GM12878 (cell line): ENCODE results near the gene VPS26A. TPM values are rescaled to one million over a fixed set of nuclear protein-coding genes. Genes with fewer than 3 reads are reported as not detected.

Experiments used
- CEBPB ChIP-seq, 2 experiments: fragments of 150-350 bp in 1 of 2; IDR thresholded peaks; 2 replicates each; pipeline ENCODE4 v1.6.1; 2012 to 2014; ENCODE audit warnings: low read depth in 2 of 2, low read length in 2 of 2, borderline replicate concordance in 1 of 2, inconsistent platforms in 1 of 2
- DPF2 ChIP-seq: fragments of 450-650 bp; IDR thresholded peaks from 2 replicates; pipeline ENCODE4 v1.6.1; 2017; ENCODE audit warnings: mild to moderate bottlenecking
- E2F8 ChIP-seq: fragments of 450-650 bp; IDR thresholded peaks from 2 replicates; pipeline ENCODE4 v1.6.1; 2018; ENCODE audit warnings: mild to moderate bottlenecking, low read depth, moderate library complexity; ENCODE audit not compliant: partially characterized antibody
- FOXK2 ChIP-seq: fragments of 450-650 bp; IDR thresholded peaks from 2 replicates; pipeline ENCODE4 v1.6.1; 2017; ENCODE audit warnings: mild to moderate bottlenecking, moderate library complexity
- HDGF ChIP-seq: fragments of 450-650 bp; IDR thresholded peaks from 2 replicates; pipeline ENCODE4 v1.6.1; 2016; ENCODE audit warnings: antibody characterized with exemption
- IKZF2 ChIP-seq, 2 experiments: fragments of 450-650 bp; IDR thresholded peaks; 2 replicates each; pipeline ENCODE4 v1.6.1; 2017; ENCODE audit warnings: mild to moderate bottlenecking in 2 of 2, moderate library complexity in 2 of 2
- NFYB ChIP-seq: IDR thresholded peaks from 2 replicates; pipeline ENCODE4 v1.6.1; 2011; ENCODE audit warnings: low read depth, mild to moderate bottlenecking, low read length, improper control_type of control experiment, moderate library complexity; ENCODE audit not compliant: insufficient read depth
- PAX5 ChIP-seq: IDR thresholded peaks from 2 replicates; pipeline ENCODE4 v1.6.1; 2011; ENCODE audit warnings: low read depth, low read length, borderline replicate concordance
- SIN3A ChIP-seq: IDR thresholded peaks from 2 replicates; pipeline ENCODE4 v1.6.1; 2012; ENCODE audit warnings: low read depth, low read length, improper control_type of control experiment
- STAT3 ChIP-seq: IDR thresholded peaks from 2 replicates; pipeline ENCODE4 v1.6.1; 2011; ENCODE audit warnings: low read depth, low read length, improper control_type of control experiment
- SUPT20H ChIP-seq: IDR thresholded peaks from 2 replicates; pipeline ENCODE4 v1.6.1; 2011; ENCODE audit warnings: low read depth, mild to moderate bottlenecking, low read length, moderate library complexity, borderline replicate concordance; ENCODE audit not compliant: control insufficient read depth
- TCF7 ChIP-seq: IDR thresholded peaks from 2 replicates; pipeline ENCODE4 v1.6.1; 2014; ENCODE audit warnings: antibody characterized with exemption, borderline replicate concordance
- ZBTB33 ChIP-seq: fragments of 450-650 bp; IDR thresholded peaks from 2 replicates; pipeline ENCODE4 v1.6.1; 2017; ENCODE audit warnings: mild to moderate bottlenecking
- ZZZ3 ChIP-seq: IDR thresholded peaks from 2 replicates; pipeline ENCODE4 v1.6.1; 2011; ENCODE audit warnings: low read depth; ENCODE audit not compliant: control insufficient read depth, insufficient read length
- polyA plus RNA-seq, 11 experiments: library from polyadenylated mRNA; depleted of rRNA in 4 of 11; unstranded in 6 of 11; stranded (reverse) in 5 of 11; fragments of >200 nt; fragmentation: Nextera tagmentation in 4 of 11; fragmentation: Illumina TruSeq in 1 of 11; extraction: Ambion mirVana in 4 of 11; extraction: Trizol in 1 of 11; gene quantifications; 1 replicate in 1 of 11; 2 replicates in 10 of 11; pipeline versions ENCODE4 v1.2.1 to v1.2.3, GENCODE V29; 2011 to 2016; ENCODE audit warnings: inconsistent platforms in 2 of 11, missing spikeins in 2 of 11, low read depth in 1 of 11
- total RNA-seq, 4 experiments: library from RNA; depleted of rRNA in 3 of 4; stranded (reverse); fragments of >200 nt in 3 of 4; fragmentation: Illumina TruSeq in 1 of 4; extraction: Trizol in 1 of 4; gene quantifications; 2 replicates each; pipeline versions ENCODE4 v1.2.1 to v1.2.3, GENCODE V29; 2013 to 2021
- TF ChIP-seq, protein P1 (sequence below): fragments of 450-650 bp; IDR thresholded peaks from 2 replicates; pipeline ENCODE4 v1.6.1; 2017; ENCODE audit warnings: low read depth, mild to moderate bottlenecking, moderate library complexity
- TF ChIP-seq, protein P2 (sequence below): IDR thresholded peaks from 2 replicates; pipeline ENCODE4 v1.6.1; 2012; ENCODE audit warnings: low read length, inconsistent platforms
- TF ChIP-seq, protein P3 (sequence below): fragments of 450-650 bp; IDR thresholded peaks from 2 replicates; pipeline ENCODE4 v1.6.1; 2016; ENCODE audit warnings: mild to moderate bottlenecking, moderate library complexity, borderline replicate concordance

The VPS26A gene
- total and polyA plus RNA-seq, 10 of the 15 experiments (the other 5 are each of a cell fraction or from before 2014, with no cell fraction given): 16.8 to 72.3 (median 26.8) TPM

DNA sequence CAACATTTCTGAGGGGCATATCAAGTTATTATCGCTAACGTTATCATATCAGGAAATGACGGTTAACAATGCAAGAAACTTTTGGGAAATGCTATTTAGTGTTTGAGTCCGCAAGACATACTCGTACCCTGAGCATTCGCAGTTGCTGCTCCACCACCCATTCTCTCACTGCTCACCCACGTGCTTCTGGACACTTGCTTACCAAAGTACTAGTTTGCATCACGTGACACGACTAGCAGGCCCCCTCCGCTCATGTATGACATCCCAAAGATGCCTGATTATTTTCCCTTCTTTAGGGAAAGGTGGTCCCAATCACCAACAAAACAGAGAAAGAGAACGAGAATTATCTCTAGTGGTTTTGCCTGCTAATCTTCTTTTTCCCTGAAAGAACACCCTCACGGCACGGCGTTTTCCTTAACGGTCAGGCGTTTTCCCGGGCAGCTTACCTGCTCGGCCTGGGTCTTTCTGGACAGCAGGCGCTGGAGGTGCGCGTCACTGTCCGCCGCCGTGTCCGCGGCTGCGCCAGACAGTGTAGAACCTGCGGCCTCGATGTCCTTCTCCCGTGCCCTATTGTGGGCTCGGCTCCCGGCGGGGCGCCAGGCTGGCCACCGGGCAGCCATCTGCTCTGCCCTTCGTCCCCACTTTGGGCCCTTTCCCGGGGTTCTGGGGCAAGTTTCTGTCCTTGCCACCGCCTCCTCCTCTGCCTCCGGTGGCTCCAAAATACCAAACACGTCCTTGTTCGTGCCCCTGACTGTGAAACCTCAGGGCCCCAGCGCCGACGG is 56.0 kb downstream of the VPS26A start, which contains the start of gene SUPV3L1 (continued):
- peak; percentile 92 for TF ChIP-seq FOXK2
- 0 out of 2 replicates have a peak, but pooled peaks have one; percentile 7 for TF ChIP-seq PAX5
- TF ChIP-seq ZZZ3: no peak
- TF ChIP-seq SUPT20H: no peak; the same call in 1 of the 2 replicates
- no peak for TF ChIP-seq HDGF
- no peak; the same call in 1 of the 2 replicates for TF ChIP-seq DPF2
- TF ChIP-seq IKZF2 (IDR thresholded peaks at IDR 0.05): no peak
- TF ChIP-seq E2F8: peak; percentile 78
- TF ChIP-seq, protein P1, sequence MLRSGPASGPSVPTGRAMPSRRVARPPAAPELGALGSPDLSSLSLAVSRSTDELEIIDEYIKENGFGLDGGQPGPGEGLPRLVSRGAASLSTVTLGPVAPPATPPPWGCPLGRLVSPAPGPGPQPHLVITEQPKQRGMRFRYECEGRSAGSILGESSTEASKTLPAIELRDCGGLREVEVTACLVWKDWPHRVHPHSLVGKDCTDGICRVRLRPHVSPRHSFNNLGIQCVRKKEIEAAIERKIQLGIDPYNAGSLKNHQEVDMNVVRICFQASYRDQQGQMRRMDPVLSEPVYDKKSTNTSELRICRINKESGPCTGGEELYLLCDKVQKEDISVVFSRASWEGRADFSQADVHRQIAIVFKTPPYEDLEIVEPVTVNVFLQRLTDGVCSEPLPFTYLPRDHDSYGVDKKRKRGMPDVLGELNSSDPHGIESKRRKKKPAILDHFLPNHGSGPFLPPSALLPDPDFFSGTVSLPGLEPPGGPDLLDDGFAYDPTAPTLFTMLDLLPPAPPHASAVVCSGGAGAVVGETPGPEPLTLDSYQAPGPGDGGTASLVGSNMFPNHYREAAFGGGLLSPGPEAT: peak; percentile 100
- TF ChIP-seq NFYB: no peak
- no peak for TF ChIP-seq STAT3
- no peak for TF ChIP-seq TCF7
- TF ChIP-seq CEBPB (IDR thresholded peaks at IDR 0.05; ENCODE audit: borderline replicate concordance in 1 of 2, low read depth in 2 of 2, low read length in 2 of 2): no peak
- TF ChIP-seq SIN3A: peak; percentile 98
- TF ChIP-seq, protein P2, sequence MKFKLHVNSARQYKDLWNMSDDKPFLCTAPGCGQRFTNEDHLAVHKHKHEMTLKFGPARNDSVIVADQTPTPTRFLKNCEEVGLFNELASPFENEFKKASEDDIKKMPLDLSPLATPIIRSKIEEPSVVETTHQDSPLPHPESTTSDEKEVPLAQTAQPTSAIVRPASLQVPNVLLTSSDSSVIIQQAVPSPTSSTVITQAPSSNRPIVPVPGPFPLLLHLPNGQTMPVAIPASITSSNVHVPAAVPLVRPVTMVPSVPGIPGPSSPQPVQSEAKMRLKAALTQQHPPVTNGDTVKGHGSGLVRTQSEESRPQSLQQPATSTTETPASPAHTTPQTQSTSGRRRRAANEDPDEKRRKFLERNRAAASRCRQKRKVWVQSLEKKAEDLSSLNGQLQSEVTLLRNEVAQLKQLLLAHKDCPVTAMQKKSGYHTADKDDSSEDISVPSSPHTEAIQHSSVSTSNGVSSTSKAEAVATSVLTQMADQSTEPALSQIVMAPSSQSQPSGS: peak; percentile 72
- TF ChIP-seq, protein P3, sequence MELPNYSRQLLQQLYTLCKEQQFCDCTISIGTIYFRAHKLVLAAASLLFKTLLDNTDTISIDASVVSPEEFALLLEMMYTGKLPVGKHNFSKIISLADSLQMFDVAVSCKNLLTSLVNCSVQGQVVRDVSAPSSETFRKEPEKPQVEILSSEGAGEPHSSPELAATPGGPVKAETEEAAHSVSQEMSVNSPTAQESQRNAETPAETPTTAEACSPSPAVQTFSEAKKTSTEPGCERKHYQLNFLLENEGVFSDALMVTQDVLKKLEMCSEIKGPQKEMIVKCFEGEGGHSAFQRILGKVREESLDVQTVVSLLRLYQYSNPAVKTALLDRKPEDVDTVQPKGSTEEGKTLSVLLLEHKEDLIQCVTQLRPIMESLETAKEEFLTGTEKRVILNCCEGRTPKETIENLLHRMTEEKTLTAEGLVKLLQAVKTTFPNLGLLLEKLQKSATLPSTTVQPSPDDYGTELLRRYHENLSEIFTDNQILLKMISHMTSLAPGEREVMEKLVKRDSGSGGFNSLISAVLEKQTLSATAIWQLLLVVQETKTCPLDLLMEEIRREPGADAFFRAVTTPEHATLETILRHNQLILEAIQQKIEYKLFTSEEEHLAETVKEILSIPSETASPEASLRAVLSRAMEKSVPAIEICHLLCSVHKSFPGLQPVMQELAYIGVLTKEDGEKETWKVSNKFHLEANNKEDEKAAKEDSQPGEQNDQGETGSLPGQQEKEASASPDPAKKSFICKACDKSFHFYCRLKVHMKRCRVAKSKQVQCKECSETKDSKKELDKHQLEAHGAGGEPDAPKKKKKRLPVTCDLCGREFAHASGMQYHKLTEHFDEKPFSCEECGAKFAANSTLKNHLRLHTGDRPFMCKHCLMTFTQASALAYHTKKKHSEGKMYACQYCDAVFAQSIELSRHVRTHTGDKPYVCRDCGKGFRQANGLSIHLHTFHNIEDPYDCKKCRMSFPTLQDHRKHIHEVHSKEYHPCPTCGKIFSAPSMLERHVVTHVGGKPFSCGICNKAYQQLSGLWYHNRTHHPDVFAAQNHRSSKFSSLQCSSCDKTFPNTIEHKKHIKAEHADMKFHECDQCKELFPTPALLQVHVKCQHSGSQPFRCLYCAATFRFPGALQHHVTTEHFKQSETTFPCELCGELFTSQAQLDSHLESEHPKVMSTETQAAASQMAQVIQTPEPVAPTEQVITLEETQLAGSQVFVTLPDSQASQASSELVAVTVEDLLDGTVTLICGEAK: peak; percentile 65; the same call in 1 of the 2 replicates
- peak; percentile 93 for TF ChIP-seq ZBTB33
